HUDEP-2 (cell line): Measurements from ENCODE around the gene TFAP2B.

Experiments used
- DNase-seq, 76 experiments: peaks; one replicate each; lab custom pipeline; 2025; ENCODE audit not compliant: unreplicated experiment in 76 of 76; lab: John Stamatoyannopoulos, UW

TFAP2B gene

GRCh38 chr6:50846144-50846851, 27.6 kb downstream of the TFAP2B start:
- no peak for DNase-seq

- DNase-seq, result no peak
Observed at GRCh38 chr6:50846852-50847155, 28.1 kb downstream of the TFAP2B start.

GRCh38 chr6:50847890-50848594, 29.4 kb downstream of the TFAP2B start:
- no peak for DNase-seq

GRCh38 chr6:50848989-50849795, 30.5 kb downstream of the TFAP2B start:
- DNase-seq, result no peak

- DNase-seq, result no peak
Observed at GRCh38 chr6:50849796-50850180, 31.1 kb downstream of the TFAP2B start.

- DNase-seq, result peak in 4 of 76 experiments; percentile 13 to 32 (median 16)
Observed at GRCh38 chr6:50850223-50851048, 31.8 kb downstream of the TFAP2B start.

GRCh38 chr6:50851049-50851845, 32.6 kb downstream of the TFAP2B start:
- no peak for DNase-seq

GRCh38 chr6:50853939-50854338, 35.3 kb downstream of the TFAP2B start:
- no peak for DNase-seq

- no peak for DNase-seq
Observed at GRCh38 chr6:50861692-50862091, 43.0 kb downstream of the TFAP2B start.

GRCh38 chr6:50862176-50862575, 43.5 kb downstream of the TFAP2B start:
- DNase-seq, result no peak

- no peak for DNase-seq
Observed at GRCh38 chr6:50864601-50865000, 45.9 kb downstream of the TFAP2B start.

- no peak for DNase-seq
Observed at GRCh38 chr6:50868466-50868865, 49.8 kb downstream of the TFAP2B start.

GRCh38 chr6:50873167-50873566, 54.5 kb downstream of the TFAP2B start:
- no peak for DNase-seq

- no peak for DNase-seq
Observed at GRCh38 chr6:50884364-50884763, 65.7 kb downstream of the TFAP2B start.

GRCh38 chr6:50887112-50887511, 68.4 kb downstream of the TFAP2B start:
- no peak for DNase-seq

- no peak for DNase-seq
Observed at GRCh38 chr6:50889497-50889896, 70.8 kb downstream of the TFAP2B start.

GRCh38 chr6:50889935-50890334, 71.3 kb downstream of the TFAP2B start:
- DNase-seq, result no peak

GRCh38 chr6:50890579-50890978, 71.9 kb downstream of the TFAP2B start:
- no peak for DNase-seq

- DNase-seq, result no peak
Observed at GRCh38 chr6:50891290-50891689, 72.6 kb downstream of the TFAP2B start.
